Skeletal muscle tissue (tissue), 4 donors: ENCODE measurements around the gene RSAD2. TPM values are rescaled to one million over a fixed set of nuclear protein-coding genes. Genes with fewer than 3 reads are reported as not detected.

Source experiments
- H3K27ac ChIP-seq: one replicate; pipeline ENCODE4 v1.7.0; 2013; ENCODE audit warnings: mild to moderate bottlenecking, low read depth, low read length, inconsistent platforms
- H3K27me3 ChIP-seq, 3 donors: one replicate each; pipeline ENCODE4 v1.7.0; 2013; ENCODE audit warnings: low read length in 3 of 3; ENCODE audit not compliant: control insufficient read depth in 3 of 3, insufficient read depth in 3 of 3
- H3K36me3 ChIP-seq, 3 donors: one replicate each; pipeline ENCODE4 v1.7.0; 2013; ENCODE audit warnings: low read length in 3 of 3; ENCODE audit not compliant: control insufficient read depth in 3 of 3, insufficient read depth in 3 of 3
- H3K4me1 ChIP-seq, 3 donors: one replicate each; pipeline ENCODE4 v1.7.0; 2013; ENCODE audit warnings: low read length in 3 of 3, mild to moderate bottlenecking in 3 of 3; ENCODE audit not compliant: control insufficient read depth in 3 of 3, insufficient read depth in 3 of 3
- H3K4me3 ChIP-seq, 3 donors: one replicate each; pipeline ENCODE4 v1.7.0; 2013; ENCODE audit warnings: low read length in 3 of 3
- H3K9ac ChIP-seq, 3 donors: one replicate each; pipeline ENCODE4 v1.7.0; 2013; ENCODE audit warnings: low read length in 3 of 3, mild to moderate bottlenecking in 3 of 3, moderate library complexity in 2 of 3, low read depth in 1 of 3
- H3K9me3 ChIP-seq, 3 donors: one replicate each; pipeline ENCODE4 v1.7.0; 2013; ENCODE audit warnings: low read length in 3 of 3; ENCODE audit not compliant: control insufficient read depth in 3 of 3
- total RNA-seq: library from RNA; depleted of rRNA; stranded (reverse); fragments of >200 nt; gene quantifications from one replicate; pipeline ENCODE4 v1.2.3, GENCODE V29; 2014
- donor health status: Osteomylitis.

RSAD2 gene
- total RNA-seq, 1 donor from 2014 or later, result 6.8 TPM

GRCh38 chr2:6923319-6923718, 45.7 kb downstream of the RSAD2 start:
- Histone ChIP-seq H3K9ac (no peak overlapping the region), H3K9me3 (no peaks in the 10 kb centered on the region), H3K36me3 (no peaks in the 10 kb centered on the region), H3K4me3 (no peak overlapping the region), H3K27me3 (no peaks in the 10 kb centered on the region), H3K27ac (no peak overlapping the region), H3K4me1 (peaks cover 40 to 74% (median 47%) of the 10 kb centered on the region in 3 donors)

- Histone ChIP-seq H3K9ac (no peak overlapping the region), H3K36me3 (no peaks in the 10 kb centered on the region), H3K27me3 (no peaks in the 10 kb centered on the region), H3K27ac (no peak overlapping the region), H3K9me3 (no peaks in the 10 kb centered on the region), H3K4me3 (no peak overlapping the region), H3K4me1 (peaks cover 37 to 73% (median 44%) of the 10 kb centered on the region in 3 donors)
These were observed 46.7 kb downstream of the RSAD2 start for GRCh38 chr2:6924101-6924923.

- Histone ChIP-seq H3K27me3 (no peaks in the 10 kb centered on the region), H3K4me1 (peaks cover 35 to 66% (median 43%) of the 10 kb centered on the region in 3 donors), H3K9ac (no peak overlapping the region), H3K4me3 (no peak overlapping the region), H3K9me3 (no peaks in the 10 kb centered on the region), H3K27ac (no peak overlapping the region), H3K36me3 (no peaks in the 10 kb centered on the region)
These were observed 47.4 kb downstream of the RSAD2 start for GRCh38 chr2:6924924-6925409.

GRCh38 chr2:6926071-6926732, 48.6 kb downstream of the RSAD2 start:
- Histone ChIP-seq H3K27ac (no peak overlapping the region), H3K36me3 (no peaks in the 10 kb centered on the region), H3K9ac (no peak overlapping the region), H3K9me3 (no peaks in the 10 kb centered on the region), H3K4me1 (peaks cover 33 to 64% (median 36%) of the 10 kb centered on the region in 3 donors), H3K4me3 (no peak overlapping the region), H3K27me3 (no peaks in the 10 kb centered on the region)

GRCh38 chr2:6927186-6927585, 49.6 kb downstream of the RSAD2 start:
- Histone ChIP-seq H3K27me3 (no peaks in the 10 kb centered on the region), H3K36me3 (no peaks in the 10 kb centered on the region), H3K9me3 (no peaks in the 10 kb centered on the region), H3K9ac (peak overlapping the region in 2 of 3 donors; percentile 8 to 65), H3K27ac (no peak overlapping the region), H3K4me1 (peaks cover 31 to 58% (median 31%) of the 10 kb centered on the region in 3 donors), H3K4me3 (no peak overlapping the region)

- peak overlapping the region in 1 of 3 donors; percentile 8 for H3K9ac ChIP-seq
- no peaks in the 10 kb centered on the region for H3K27me3 ChIP-seq
- no peak overlapping the region for H3K4me3 ChIP-seq
- H3K9me3 ChIP-seq, result no peaks in the 10 kb centered on the region
- H3K4me1 ChIP-seq, result peaks cover 31 to 57% (median 31%) of the 10 kb centered on the region in 3 donors
- no peaks in the 10 kb centered on the region for H3K36me3 ChIP-seq
- no peak overlapping the region for H3K27ac ChIP-seq
These were observed 50.2 kb downstream of the RSAD2 start for GRCh38 chr2:6927753-6928152.

- Histone ChIP-seq H3K27ac (no peak overlapping the region), H3K9me3 (no peaks in the 10 kb centered on the region), H3K27me3 (no peaks in the 10 kb centered on the region), H3K9ac (no peak overlapping the region), H3K36me3 (no peaks in the 10 kb centered on the region), H3K4me3 (no peak overlapping the region), H3K4me1 (peaks cover 26 to 50% (median 29%) of the 10 kb centered on the region in 3 donors)
These were observed 50.9 kb downstream of the RSAD2 start for GRCh38 chr2:6928452-6928851.

- Histone ChIP-seq H3K27me3 (no peaks in the 10 kb centered on the region), H3K27ac (no peak overlapping the region), H3K9ac (no peak overlapping the region), H3K4me1 (peaks cover 26 to 47% (median 28%) of the 10 kb centered on the region in 3 donors), H3K9me3 (no peaks in the 10 kb centered on the region), H3K36me3 (no peaks in the 10 kb centered on the region), H3K4me3 (no peak overlapping the region)
These were observed 51.7 kb downstream of the RSAD2 start for GRCh38 chr2:6929196-6929819.

- Histone ChIP-seq H3K27me3 (no peaks in the 10 kb centered on the region), H3K9me3 (no peaks in the 10 kb centered on the region), H3K27ac (no peak overlapping the region), H3K4me3 (no peak overlapping the region), H3K36me3 (no peaks in the 10 kb centered on the region), H3K4me1 (peaks cover 15 to 32% (median 16%) of the 10 kb centered on the region in 3 donors), H3K9ac (no peak overlapping the region)
These were observed 53.5 kb downstream of the RSAD2 start for GRCh38 chr2:6930923-6931647.
